Lower leg skin (tissue), 3 donors: ENCODE data around the gene STPG2.

Source experiments
- POLR2A ChIP-seq, 2 donors: fragments of 450-650 bp; IDR thresholded peaks; one replicate each; pipeline ENCODE4 v1.6.1; 2016 to 2017; ENCODE audit warnings: antibody characterized with exemption in 2 of 2, mild to moderate bottlenecking in 1 of 2, moderate library complexity in 1 of 2
- TF ChIP-seq, protein P1 (sequence below), 3 donors: fragments of 450-650 bp; IDR thresholded peaks; one replicate each; pipeline ENCODE4 v1.5.1; 2016; ENCODE audit warnings: antibody characterized with exemption in 3 of 3, mild to moderate bottlenecking in 3 of 3, moderate library complexity in 2 of 3

GRCh38 chr4:98117363-98117762, 25.9 kb downstream of the STPG2 start:
- TF ChIP-seq, protein P1, sequence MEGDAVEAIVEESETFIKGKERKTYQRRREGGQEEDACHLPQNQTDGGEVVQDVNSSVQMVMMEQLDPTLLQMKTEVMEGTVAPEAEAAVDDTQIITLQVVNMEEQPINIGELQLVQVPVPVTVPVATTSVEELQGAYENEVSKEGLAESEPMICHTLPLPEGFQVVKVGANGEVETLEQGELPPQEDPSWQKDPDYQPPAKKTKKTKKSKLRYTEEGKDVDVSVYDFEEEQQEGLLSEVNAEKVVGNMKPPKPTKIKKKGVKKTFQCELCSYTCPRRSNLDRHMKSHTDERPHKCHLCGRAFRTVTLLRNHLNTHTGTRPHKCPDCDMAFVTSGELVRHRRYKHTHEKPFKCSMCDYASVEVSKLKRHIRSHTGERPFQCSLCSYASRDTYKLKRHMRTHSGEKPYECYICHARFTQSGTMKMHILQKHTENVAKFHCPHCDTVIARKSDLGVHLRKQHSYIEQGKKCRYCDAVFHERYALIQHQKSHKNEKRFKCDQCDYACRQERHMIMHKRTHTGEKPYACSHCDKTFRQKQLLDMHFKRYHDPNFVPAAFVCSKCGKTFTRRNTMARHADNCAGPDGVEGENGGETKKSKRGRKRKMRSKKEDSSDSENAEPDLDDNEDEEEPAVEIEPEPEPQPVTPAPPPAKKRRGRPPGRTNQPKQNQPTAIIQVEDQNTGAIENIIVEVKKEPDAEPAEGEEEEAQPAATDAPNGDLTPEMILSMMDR (IDR thresholded peaks at IDR 0.05), result no peak
- no peak for TF ChIP-seq POLR2A (IDR thresholded peaks at IDR 0.05)
